Skeletal muscle cell (primary cell): ENCODE data around the gene KCNG4.

Experiments used
- DNase-seq: peaks from one replicate; pipeline ENCODE4 v3.0.0-alpha.2; 2010; ENCODE audit warnings: low read depth
- H3K4me3 ChIP-seq: 2 replicates; pipeline ENCODE4 v1.5.1; 2011; ENCODE audit warnings: low read depth, mild to moderate bottlenecking, control low read depth, low read length, moderate library complexity

Gene KCNG4

GRCh38 chr16:84194018-84194417 is 45.8 kb downstream of the KCNG4 start:
- no peak for DNase-seq
- no peak overlapping the region for H3K4me3 ChIP-seq

GRCh38 chr16:84193480-84193879 is 46.3 kb downstream of the KCNG4 start:
- DNase-seq, result no peak
- no peak overlapping the region for H3K4me3 ChIP-seq

GRCh38 chr16:84191466-84191865 is 48.3 kb downstream of the KCNG4 start:
- no peak overlapping the region for H3K4me3 ChIP-seq
- DNase-seq, result no peak

- no peak within 1 kb of the TSS for H3K4me3 ChIP-seq
- DNase-seq, result no peak
Observed at GRCh38 chr16:84190731-84191388, 49.0 kb downstream of the KCNG4 start, which contains the start of gene ADAD2. ADAD2 (plus strand) TSS chr16:84191157; CDS start chr16:84191231, 74 bp downstream.

- DNase-seq, result peak; percentile 75
- peak within 1 kb of the TSS; percentile 83 for H3K4me3 ChIP-seq
Observed at GRCh38 chr16:84186685-84187437, 53.0 kb downstream of the KCNG4 start, which contains the start of gene TAF1C. TAF1C (minus strand) TSS chr16:84187057; CDS start chr16:84184988, 2,069 bp downstream.

GRCh38 chr16:84184775-84185174 is 55.0 kb downstream of the KCNG4 start:
- no peak overlapping the region for H3K4me3 ChIP-seq

GRCh38 chr16:84183911-84184591 is 55.8 kb downstream of the KCNG4 start:
- H3K4me3 ChIP-seq, result no peak overlapping the region
- no peak for DNase-seq

More at GRCh38 chr16:84184775-84185174, 55.0 kb downstream of the KCNG4 start:
- no peak for DNase-seq

- H3K4me3 ChIP-seq, result no peak overlapping the region
- DNase-seq, result no peak
Observed at GRCh38 chr16:84183572-84183875, 56.3 kb downstream of the KCNG4 start.

GRCh38 chr16:84182680-84183571 is 56.9 kb downstream of the KCNG4 start:
- no peak overlapping the region for H3K4me3 ChIP-seq
- DNase-seq, result no peak

GRCh38 chr16:84182104-84182503 is 57.7 kb downstream of the KCNG4 start:
- no peak for DNase-seq
- no peak overlapping the region for H3K4me3 ChIP-seq

GRCh38 chr16:84181144-84181915 is 58.5 kb downstream of the KCNG4 start:
- H3K4me3 ChIP-seq, result no peak overlapping the region
- DNase-seq, result no peak

GRCh38 chr16:84180519-84181140 is 59.2 kb downstream of the KCNG4 start:
- DNase-seq, result no peak
- H3K4me3 ChIP-seq, result no peak overlapping the region

GRCh38 chr16:84179612-84180320 is 60.0 kb downstream of the KCNG4 start:
- no peak for DNase-seq
- H3K4me3 ChIP-seq, result no peak overlapping the region

- no peak overlapping the region for H3K4me3 ChIP-seq
- DNase-seq, result no peak
Observed at GRCh38 chr16:84178892-84179611, 60.8 kb downstream of the KCNG4 start.

GRCh38 chr16:84178146-84178765 is 61.6 kb downstream of the KCNG4 start:
- H3K4me3 ChIP-seq, result no peak overlapping the region
- DNase-seq, result no peak

GRCh38 chr16:84177741-84178073 is 62.1 kb downstream of the KCNG4 start:
- H3K4me3 ChIP-seq, result no peak overlapping the region
- DNase-seq, result no peak
